ENCODE results near the gene ADH5.

Gene ADH5

GRCh38 chr4:99074816-99075215 is 13.8 kb downstream of the ADH5 start (continued):
- TF ChIP-seq ZNF280D (tag by site-specific recombination; IDR thresholded peaks at IDR 0.05) (no peak), ZNF19 (tag by site-specific recombination; IDR thresholded peaks at IDR 0.05; ENCODE audit: low read depth) (no peak)

GRCh38 chr4:99071159-99071558 is 17.4 kb downstream of the ADH5 start:
- H3K4me1 ChIP-seq (ENCODE audit: control insufficient read depth, insufficient read depth, low read length): no peaks in the 10 kb centered on the region
- no peak overlapping the region for H3K4me3 ChIP-seq (ENCODE audit: low read depth, low read length)
- no peak for TF ChIP-seq ZNF513 (tag by site-specific recombination; IDR thresholded peaks at IDR 0.05)
- TF ChIP-seq HOXC10 (CRISPR knock-in tag; IDR thresholded peaks at IDR 0.05): no peak
- TF ChIP-seq KLF7 (tag by site-specific recombination; IDR thresholded peaks at IDR 0.05; ENCODE audit: borderline replicate concordance): no peak
- TF ChIP-seq ZNF132 (tag by site-specific recombination; IDR thresholded peaks at IDR 0.05; ENCODE audit: borderline replicate concordance): no peak
- TF ChIP-seq ZXDB (tag by site-specific recombination; IDR thresholded peaks at IDR 0.05): no peak
- no peak for TF ChIP-seq ZNF561 (tag by site-specific recombination; IDR thresholded peaks at IDR 0.05; ENCODE audit: borderline replicate concordance)
- no peak for TF ChIP-seq ZEB2 (tag by site-specific recombination; IDR thresholded peaks at IDR 0.05)
- TF ChIP-seq ZNF292 (tag by site-specific recombination; IDR thresholded peaks at IDR 0.05; ENCODE audit: borderline replicate concordance, low read depth): no peak
- H3K36me3 ChIP-seq (ENCODE audit: control insufficient read depth in 2 of 2, insufficient read depth in 1 of 2, low read length in 2 of 2): peaks cover 6 to 74% of the 10 kb centered on the region in 2 experiments; a peak in 2 of 3 replicates
- H3K27ac ChIP-seq (ENCODE audit: extremely low read depth, low read depth, low read length): no peak overlapping the region
- POLR2A ChIA-PET: no interaction called here
- CTCF ChIA-PET: no interaction called here
- H3K9me3 ChIP-seq (ENCODE audit: control insufficient read depth, insufficient read depth, low read depth, low read length): no peaks in the 10 kb centered on the region

- H3K4me3 ChIP-seq (ENCODE audit: low read depth, low read length): no peak overlapping the region
- H3K27ac ChIP-seq (ENCODE audit: extremely low read depth, low read depth, low read length): no peak overlapping the region
- CTCF ChIA-PET: interaction anchor here (1.9 kb wide), 1 partner anchor 11 kb away, joined by 7 read pairs; no protein-coding TSS in a partner anchor
- no peaks in the 10 kb centered on the region for H3K9me3 ChIP-seq (ENCODE audit: control insufficient read depth, insufficient read depth, low read depth, low read length)
- H3K4me1 ChIP-seq (ENCODE audit: control insufficient read depth, insufficient read depth, low read length): no peaks in the 10 kb centered on the region
- POLR2A ChIA-PET: no interaction called here
- peaks cover 0 to 41% of the 10 kb centered on the region in 2 experiments; a peak in 2 of 3 replicates for H3K36me3 ChIP-seq (ENCODE audit: control insufficient read depth in 2 of 2, insufficient read depth in 1 of 2, low read length in 2 of 2)
- TF ChIP-seq ZNF449 (tag by site-specific recombination; IDR thresholded peaks at IDR 0.05) (no peak), ZBTB48 (tag by site-specific recombination; IDR thresholded peaks at IDR 0.05) (no peak), ZNF175 (tag by site-specific recombination; IDR thresholded peaks at IDR 0.05) (no peak), ZNF155 (tag by site-specific recombination; IDR thresholded peaks at IDR 0.05) (no peak), ZNF423 (tag by site-specific recombination; IDR thresholded peaks at IDR 0.05) (no peak), ZNF18 (tag by site-specific recombination; IDR thresholded peaks at IDR 0.05) (no peak), TCF7L2 (IDR thresholded peaks at IDR 0.05; ENCODE audit: borderline replicate concordance, low read depth, low read length) (no peak), ZSCAN4 (tag by site-specific recombination; IDR thresholded peaks at IDR 0.05) (no peak), MZF1 (tag by site-specific recombination; IDR thresholded peaks at IDR 0.05; ENCODE audit: borderline replicate concordance) (no peak), ATF2 (tag by site-specific recombination; IDR thresholded peaks at IDR 0.05; ENCODE audit: low read depth) (no peak)
These were observed 21.0 kb downstream of the ADH5 start for GRCh38 chr4:99067617-99068016.
